ENCODE measurements around the gene SPPL3.

The SPPL3 gene

DNA sequence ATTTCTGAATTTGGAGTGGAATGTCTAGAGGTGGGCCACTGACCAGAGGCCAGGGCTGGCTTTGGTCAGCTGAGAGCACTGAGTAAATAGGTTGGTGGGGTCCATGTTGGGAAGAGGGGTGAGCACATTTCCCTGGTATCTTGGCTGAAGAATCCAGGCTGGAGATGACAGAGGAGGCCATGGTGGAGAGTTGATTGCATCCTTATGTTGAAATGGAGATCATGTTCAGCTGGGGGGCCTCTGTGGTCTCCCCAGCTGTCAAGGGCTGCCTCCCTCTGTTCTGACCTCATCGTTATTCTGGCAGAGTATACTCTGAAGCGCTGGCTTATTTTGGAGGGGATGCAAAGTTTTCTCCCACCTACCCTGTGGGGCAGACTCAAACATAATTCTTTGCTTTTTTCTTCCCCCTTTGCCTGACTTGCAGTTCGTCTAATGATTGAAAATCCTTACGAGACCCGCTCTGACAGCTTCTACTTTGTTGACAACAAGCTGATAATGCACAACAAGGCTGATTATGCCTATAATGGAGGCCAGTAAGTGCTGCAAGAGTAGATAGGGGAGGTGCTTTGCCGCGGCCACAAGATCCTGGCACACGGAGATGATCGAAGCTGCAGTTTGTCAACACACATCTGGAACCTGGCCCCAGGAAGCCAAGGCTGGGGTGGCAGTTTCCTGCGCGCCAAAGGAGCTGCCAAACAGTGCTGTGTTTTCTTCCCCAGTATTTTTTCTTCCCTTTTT, 184.5 kb downstream of the SPPL3 start:
- DNase-seq: no peak

DNA sequence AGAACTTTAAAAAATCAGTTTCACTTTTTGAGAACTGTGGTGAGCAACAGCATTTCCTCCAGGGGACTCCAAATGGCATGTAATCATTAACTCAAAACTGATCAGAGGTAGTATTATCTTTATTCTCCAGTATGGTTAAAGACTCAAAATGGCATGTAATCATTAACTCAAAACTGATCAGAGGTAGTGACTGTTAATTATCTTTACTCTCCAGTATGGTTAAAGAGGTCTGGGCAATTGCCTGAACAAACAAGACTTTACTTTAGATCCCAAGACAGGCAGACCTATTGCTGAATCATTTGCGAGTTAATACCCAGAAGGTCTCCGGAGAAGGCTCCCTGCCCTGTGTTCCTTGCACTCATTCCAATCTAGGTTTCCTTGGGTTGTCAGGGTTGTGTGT, 185.1 kb downstream of the SPPL3 start:
- no peak for DNase-seq

DNA sequence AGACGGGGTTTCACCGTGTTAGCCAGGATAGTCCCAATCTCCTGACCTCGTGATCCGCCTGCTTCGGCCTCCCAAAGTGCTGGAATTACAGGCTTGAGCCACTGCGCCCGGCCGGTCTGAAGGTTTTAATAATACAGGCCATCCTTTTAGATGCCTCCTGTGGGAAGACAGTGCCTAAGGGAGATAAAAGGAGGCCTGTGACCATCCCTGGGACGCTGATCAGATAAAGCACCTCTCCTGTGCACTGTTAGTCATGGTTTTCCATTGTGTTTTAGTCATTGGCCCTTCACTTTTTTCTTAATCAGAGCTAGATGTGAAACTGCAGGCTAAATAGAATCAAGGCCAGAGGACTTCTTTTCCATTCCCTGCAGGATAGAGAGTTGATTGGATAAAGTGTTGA, 186.1 kb downstream of the SPPL3 start:
- DNase-seq: no peak

DNA sequence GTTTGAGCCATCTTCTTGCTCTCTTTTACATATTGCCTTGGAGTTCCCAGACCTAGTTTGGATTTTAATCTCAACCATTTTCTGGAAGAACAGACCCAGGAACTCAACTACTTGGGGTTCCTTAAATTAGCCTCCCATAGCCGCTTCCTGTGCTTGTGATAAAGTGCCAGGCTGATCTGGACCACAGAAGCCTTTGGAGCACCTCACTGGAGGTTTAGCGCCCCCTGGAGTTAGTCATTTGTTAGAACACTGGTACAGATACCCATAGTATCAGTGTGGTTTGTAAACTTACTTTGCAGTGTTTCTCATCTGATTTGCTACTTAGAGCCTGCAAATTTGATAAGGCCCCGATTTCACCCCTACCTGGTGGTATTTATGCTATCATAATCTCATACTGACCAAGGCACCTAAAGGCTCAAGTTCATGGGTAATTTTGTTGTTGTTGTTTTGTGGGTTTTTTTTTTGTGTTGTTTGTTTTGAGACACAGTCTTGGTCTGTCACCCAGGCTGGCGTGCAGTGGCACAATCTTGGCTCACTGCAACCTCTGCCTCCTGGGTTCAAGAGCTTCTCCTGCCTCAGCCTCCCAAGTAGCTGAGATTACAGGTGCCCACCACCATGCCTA, 190.2 kb downstream of the SPPL3 start:
- DNase-seq: peak; percentile 78 to 85

DNA sequence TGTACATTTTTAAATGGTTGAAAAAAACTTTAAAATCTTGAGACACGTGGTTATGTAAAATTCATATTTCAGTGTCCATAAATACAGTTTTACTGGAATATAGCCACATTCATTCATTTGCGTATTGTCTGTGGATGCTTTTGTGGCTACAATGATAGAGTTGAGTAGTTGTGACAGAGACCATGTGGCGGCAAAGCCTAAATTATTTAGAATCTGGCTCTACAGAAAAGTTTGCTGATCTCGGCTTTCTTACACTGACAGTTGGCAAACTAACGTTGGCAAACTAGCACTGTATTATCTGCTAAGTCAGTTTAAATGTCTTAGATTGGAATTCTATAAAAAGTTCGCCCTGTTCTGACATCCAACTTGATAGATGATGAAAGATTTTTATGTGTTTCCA, 191.5 kb downstream of the SPPL3 start:
- no peak for DNase-seq
